Caki2 (cell line): ENCODE results near the gene KIF21A. TPM values are rescaled to one million over a fixed set of nuclear protein-coding genes. Genes with fewer than 3 reads are reported as not detected.
"Not testable (repeated sequence)": the region's sequence is repeated elsewhere in the genome, so short reads cannot be mapped to it uniquely, and the experiment has no call there.

Experiments
- DNase-seq: peaks from one replicate; pipeline ENCODE4 v3.0.0-alpha.2; 2015; ENCODE audit warnings: low read depth
- in situ Hi-C: cut with HindIII; loops from 2 replicates; pipeline ENCODE4 v1.10.0; 2016; ENCODE audit warnings: low sequenced_read_pairs, low pct_unique_long_range_greater_than_20kb, mixed read lengths
- total RNA-seq: library from RNA; depleted of rRNA; stranded (reverse); fragments of >200 nt; shearing (Covaris generic); gene quantifications from 2 replicates; pipeline ENCODE4 v1.2.3, GENCODE V29; 2014; ENCODE audit warnings: low replicate concordance

The KIF21A gene
- total RNA-seq, 1 experiment from 2014 or later, result 22.0 TPM

DNA sequence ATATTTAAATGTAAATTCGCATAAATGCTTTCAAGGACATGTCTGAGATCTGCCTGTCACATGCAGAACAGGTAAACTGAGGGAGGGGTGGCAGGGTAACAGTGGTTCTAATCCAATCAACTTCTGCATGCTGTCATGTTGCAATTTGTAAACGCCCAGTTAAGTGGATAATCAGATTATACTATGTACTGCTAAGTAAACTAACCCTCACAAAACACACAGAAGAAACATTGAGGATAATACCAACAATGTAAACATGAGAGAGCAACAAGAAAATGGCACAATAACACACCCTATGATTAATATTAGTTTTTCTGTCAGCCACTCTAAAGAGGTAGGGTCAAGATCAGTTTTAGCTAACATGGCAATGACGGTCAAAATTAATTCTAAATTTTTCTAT lies 123.7 kb downstream of the KIF21A start:
- DNase-seq, result no peak
- in situ Hi-C loops, result no loop called here

DNA sequence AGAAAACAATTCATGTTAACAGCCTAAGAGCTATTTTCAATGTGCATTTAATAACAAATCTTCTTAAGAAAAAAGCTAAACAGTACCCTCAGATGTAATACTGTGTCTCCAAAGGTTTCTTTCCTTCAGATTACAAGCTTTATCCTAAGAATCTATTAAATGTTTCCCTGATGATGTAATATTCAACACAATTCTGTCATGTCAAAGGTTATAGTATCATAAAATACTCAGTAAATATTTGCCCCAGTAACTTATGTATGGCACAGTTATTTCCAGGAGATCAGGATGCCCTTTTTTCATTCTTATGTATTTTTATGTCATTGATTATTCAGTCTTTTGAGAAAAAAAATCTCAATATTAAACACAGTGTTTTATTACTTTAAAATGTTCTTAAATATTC lies 128.4 kb downstream of the KIF21A start:
- DNase-seq, result no peak
- in situ Hi-C loops, result no loop called here

DNA sequence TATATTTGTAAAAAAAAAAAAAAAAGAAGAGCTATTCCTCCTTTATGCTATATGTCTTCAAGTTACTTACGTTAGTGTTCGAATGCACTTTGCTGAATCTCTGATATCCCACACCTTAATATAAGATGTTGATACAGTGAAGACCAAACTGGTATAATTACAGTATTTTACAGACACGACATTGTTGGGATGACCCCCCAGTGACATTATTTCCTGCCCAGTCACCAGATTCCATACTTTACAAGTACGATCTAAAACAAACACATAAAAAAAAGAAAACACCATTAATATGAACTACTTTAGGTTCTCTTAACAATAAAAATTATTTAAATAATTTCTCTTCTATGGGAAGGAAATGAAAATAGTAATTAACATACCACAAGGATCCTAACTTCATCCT lies 133.4 kb downstream of the KIF21A start:
- in situ Hi-C loops, result no loop called here
- no peak for DNase-seq

DNA sequence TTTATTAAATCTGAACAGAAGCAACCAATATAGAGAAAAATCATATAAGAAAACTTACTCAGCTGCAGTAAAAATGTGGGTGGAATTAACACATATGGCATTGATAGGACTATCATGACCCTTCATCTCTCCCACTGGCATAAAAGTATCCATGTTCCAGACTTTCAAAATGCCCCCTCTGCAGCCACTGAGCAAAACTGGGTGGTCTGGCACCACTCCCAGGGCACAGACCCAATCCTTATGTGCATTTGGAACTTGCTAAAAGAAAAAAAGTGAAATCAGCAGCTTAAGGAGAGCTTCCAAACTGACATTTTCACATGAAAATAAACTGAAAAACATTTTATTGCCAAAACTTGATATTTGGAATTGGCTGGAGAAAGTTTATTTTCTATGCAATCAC lies 141.5 kb downstream of the KIF21A start:
- DNase-seq, result no peak
- in situ Hi-C loops, result no loop called here

DNA sequence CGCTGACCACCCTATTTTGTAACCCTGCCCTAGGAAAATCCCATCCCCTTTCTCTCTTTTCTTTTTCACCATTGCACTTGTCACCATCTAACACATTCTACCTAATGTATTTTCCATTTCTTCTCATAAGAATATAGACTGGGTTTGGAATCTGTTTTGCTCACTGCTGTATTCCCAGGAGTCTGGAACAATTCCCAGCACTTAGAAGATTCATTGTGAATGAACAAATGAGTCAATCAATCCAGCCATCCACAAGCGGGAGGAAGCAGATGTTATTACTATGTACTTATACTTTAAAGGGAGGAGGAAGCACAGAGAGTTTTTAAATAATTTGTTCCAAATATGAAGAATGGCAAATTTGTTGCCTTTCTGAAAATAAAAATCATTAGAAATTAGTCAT lies 142.1 kb downstream of the KIF21A start:
- no peak for DNase-seq
- in situ Hi-C loops, result no loop called here

DNA sequence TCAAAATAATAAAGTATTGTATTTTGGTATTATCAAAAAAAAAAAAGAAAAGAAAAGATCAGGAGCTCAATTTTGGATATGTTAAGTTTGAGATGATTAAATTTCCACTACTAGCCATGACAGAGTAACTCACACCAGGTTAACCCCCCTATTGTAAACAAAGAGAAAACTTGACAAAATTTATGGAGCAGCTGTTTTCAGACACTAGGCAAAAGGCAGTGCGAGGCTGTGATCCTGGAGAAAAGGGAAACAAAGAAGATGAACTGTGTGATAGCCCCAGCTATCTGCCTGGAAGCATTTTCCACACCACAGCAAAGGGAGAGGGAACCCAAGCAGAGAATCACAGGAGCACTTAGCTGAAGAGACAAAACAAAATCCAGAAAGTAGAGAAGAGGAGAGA lies 145.0 kb downstream of the KIF21A start:
- in situ Hi-C loops, result no loop called here
- DNase-seq, result no peak

DNA sequence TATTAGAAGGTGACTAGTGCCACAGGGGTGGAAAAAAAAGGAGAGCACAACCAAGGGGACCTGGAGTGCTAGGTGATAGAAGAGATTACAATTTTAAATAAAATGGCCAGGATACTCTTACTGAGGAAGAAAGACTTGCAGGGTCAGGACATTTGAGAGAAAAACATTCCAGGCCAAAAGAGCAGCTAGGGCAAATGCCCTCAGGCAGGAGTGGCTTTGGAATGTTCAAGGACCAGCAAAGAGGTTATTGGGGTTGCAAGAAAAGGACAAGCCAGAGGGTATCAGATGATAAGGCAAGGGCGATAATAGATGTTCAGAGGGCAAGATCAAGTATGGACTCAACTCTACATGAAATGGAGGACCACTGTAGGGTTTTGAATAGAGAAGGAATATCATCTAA lies 146.4 kb downstream of the KIF21A start:
- in situ Hi-C loops, result no loop called here
- DNase-seq, result no peak

DNA sequence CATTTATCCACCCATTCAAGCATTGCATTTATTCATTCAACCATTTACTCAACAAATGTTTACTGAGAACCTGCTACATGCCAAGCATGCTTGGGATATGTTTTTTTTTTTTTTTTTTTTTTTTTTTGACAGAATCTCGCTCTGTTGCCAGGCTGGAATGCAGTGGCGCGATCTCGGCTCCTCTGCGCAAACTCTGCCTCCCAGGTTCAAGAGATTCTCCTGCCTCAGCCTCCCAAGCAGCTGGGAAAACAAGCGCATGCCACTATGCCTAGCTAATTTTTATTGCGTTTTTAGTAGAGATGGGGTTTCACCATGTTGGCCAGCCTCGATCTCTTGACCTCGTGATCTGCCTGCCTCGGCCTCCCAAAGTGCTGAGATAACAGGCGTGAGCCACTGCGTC lies 147.3 kb downstream of the KIF21A start:
- DNase-seq, in situ Hi-C loops: not testable (repeated sequence)

DNA sequence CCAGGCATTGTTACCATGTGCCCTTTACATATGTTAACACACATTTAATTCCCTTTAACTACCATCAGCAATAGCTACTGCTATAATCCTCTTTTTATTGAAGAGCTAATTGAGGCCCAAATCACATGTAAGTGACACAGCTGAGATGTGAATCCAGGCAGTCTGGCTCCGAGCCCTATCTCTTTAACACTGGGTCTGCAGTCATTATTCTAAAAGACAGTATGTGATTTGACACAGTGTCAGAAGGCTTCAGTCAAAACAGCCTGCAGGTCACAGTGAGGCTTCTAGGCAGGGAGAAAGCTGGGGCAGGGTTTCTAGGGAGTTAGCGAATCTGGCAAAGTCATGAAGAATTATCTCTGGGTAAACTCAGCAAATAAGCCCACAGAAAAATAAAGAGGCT lies 148.2 kb downstream of the KIF21A start:
- no peak for DNase-seq
- in situ Hi-C loops, result no loop called here

DNA sequence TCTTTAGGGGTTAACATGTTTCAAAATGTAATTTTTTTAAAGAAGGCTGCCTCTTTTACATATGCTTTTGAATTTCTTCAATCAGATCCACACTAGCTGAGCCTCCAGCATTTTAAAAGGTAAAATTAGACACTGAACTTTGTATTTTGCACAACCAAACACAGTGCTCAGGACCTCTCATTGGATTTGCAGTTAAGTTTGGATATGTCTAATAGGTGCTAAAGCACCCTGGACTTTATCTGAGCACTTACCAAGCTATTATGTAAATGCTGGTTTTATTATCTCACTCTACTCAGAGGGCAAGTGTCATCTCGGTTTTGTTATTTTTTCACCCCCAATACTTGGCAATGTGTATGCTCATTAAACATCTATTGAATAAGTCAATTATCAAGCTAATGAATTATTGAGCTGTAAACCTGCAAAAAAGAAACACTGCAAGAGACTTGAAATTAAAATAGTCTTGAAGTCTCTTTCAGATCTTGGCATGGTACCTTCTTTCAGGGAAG lies 150.7 kb downstream of the KIF21A start:
- no peak for DNase-seq
- in situ Hi-C loops, result no loop called here

DNA sequence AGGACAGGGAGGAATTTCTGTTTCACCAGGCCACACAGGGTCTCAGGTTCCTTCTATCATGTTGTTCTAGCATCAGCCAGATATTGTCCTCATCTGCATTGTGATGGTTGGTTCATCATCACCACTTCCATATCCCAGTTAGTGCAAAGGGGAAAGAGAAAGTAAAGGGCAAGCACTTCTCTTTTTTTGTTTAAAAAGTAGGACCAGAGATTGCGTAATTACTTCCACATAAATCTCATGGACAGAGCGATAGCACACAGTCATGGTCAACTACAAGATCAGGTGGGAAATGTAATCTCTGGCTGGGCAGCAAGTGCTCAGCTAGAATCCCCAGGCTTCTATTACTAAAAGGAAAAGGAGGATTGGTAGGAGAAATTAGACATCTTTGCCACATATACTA lies 155.1 kb downstream of the KIF21A start:
- in situ Hi-C loops, result no loop called here
- DNase-seq, result no peak

DNA sequence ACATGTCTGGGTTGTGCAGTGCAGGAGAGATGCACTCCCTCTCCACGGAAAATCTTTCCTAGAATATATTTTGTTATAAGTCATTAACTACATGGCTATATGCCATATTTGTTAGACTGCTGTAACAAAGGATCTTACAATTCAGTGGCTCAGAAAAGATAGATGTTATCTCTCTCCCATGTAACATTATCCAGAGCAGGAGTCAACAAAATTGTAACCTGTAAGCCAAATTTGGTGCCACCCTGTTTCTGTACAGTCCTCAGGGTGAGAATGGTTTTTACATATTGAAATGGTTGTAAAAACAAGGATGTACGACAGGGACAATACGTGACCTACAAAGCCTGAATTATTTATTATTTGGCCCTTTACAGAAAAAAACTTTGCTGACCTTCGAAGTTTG lies 155.5 kb downstream of the KIF21A start:
- in situ Hi-C loops, result no loop called here
- no peak for DNase-seq

DNA sequence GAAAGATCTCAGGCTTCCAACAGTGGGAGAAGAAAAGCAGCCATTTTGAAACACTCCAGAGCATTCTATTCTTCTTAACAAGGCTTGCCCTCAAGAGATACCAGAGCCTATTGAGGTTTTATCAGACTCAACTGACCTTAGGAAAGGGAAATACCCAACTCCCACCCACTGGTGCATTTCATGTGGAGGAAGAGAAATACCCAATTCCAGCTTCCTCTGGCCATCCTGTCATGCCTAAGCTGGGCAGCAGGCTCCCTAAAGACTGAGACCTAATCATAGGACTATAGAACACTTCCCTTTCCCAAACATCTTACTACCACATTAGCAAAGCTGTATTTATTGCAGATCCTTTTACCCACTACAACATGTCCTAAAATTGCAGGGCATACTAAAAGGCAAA lies 164.5 kb downstream of the KIF21A start:
- DNase-seq, result no peak
- in situ Hi-C loops, result no loop called here

DNA sequence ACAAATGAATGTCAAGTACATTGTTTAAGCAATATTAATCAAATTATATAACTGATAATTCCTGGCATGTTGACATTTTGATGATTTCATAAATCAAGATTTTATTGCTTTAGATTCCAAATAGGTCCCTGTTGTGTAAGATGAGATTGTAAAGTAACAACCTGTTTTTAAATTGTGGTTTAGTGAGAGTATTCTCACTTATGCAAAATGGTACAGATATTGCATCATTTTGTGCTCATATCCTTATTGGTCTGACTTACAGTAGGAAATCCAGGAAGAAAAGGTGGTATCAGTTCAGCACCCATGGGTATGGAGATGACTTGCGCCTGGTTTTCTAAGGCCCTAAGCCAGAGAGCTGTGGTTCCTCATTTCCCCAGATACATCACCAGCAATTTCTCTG lies 165.5 kb downstream of the KIF21A start:
- in situ Hi-C loops, result no loop called here

DNA sequence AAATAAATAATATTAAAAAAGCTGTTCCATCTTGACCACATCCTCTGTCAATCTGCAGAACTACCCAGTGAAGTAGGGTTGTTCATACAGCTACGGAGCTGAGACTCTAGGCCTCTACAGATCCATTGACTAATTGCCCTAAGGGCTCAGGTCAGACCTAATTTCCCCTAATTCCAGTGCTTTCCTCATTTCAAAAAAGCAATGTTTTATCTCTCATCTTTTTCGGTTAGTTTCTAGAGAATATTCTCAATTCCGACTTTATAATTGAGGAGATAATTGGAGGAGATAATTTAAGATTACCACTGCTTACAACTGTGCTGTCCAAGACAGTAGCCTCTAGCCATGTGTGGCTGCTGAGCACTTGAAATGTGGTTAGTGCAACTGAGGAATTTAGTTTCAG lies 167.1 kb downstream of the KIF21A start:
- in situ Hi-C loops, result no loop called here
- DNase-seq, result no peak

More for the DNA sequence above, 165.5 kb downstream of the KIF21A start:
- DNase-seq, result no peak

DNA sequence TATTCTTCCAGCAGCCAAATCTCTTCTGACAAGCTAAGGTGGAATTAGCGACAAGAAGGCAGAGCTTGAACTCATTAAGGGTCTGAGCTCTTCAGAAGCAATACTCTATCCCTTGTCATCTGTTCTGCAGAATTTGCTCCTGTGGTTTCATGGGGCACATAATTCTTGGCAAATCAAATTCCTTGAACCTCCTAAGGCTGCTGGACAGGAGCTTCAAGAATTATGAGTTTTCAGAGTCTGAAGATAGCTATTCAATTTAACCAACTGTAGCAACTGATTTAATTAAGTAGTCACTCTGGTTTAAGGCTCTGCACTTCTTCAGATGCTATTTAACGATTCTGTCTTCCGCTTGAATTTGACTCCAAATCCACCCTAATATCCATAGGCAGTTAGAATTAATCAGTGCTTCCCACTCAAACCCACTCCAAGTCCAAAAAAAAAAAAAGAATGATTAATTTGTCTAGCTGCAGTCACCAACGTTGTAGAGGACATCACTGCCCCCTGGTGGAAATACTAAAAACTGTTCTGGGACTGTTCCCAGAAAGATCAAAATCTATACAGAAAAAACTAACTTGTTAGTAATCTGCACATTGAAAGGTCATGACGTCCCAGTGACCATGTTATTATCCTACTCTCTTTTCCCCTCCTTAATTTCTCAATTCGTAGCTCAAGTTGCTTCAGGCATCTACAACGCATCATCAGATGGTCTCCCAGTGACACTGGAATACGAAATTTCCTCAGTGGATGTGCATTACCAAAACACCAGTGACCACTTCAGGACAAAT lies 169.9 kb downstream of the KIF21A start:
- in situ Hi-C loops, result no loop called here
- peak; percentile 40 for DNase-seq

DNA sequence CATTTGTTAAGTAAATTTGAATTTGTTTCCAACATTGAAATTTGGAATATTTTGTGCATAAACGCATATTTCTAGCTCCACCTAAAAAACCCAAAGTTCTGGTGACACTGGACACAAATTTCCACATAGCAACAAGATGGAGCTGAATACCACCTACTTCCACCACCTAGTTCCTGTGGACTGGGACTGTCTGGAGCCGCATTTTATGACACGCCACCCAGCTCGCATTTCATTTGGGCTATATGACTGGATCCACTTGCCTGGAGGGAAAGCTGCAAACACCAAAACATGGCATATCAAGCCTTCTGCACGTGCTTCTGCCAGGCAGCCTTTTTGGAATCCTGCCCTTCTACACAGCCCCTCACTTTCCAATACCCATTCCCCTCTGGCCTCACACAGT lies 173.4 kb downstream of the KIF21A start:
- in situ Hi-C loops, result no loop called here
- DNase-seq, result no peak

DNA sequence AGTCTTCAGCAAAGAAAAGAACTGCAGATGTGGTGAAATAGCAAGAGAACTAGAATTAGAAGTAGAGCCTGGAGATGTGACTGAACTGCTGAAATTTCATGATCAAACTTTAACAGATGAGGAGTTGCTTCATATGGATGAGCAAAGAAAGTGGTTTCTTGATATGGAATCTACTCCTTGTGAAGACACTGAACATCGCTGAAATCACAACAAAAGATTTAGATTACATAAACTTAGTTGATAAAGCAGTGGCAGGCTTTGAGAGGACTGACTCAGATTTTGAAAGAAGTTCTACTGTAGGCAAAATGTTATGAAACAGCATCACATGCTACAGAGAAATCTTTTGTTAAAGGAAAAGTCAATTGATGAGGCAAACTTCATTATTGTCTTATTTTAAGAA lies 175.0 kb downstream of the KIF21A start:
- in situ Hi-C loops, result no loop called here
- no peak for DNase-seq

DNA sequence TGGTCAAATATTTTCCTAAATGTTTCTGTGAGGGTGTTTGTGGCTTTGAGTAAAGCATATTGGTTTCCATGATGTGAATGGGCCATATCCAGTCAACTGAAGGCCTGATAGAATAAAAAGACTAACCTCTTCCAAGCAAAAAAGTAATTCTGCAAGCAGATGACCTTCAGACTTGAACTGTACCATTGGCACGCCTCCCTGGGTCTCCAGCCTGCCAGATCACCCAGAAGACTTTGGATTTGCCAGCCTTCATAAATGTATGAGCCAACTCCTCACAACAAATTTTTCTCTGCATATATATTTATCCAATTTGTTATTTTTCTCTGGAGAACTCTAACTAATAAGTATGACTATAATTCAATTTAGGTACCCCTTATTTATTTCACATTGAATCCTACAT lies 190.3 kb downstream of the KIF21A start:
- DNase-seq, result no peak
- in situ Hi-C loops, result no loop called here
